Forelimb muscle (tissue), 1 donor: ENCODE data around the gene ARL6. TPM values are rescaled to one million over a fixed set of nuclear protein-coding genes. Genes with fewer than 3 reads are reported as not detected.
"Not testable (repeated sequence)": the region's sequence is repeated elsewhere in the genome, so short reads cannot be mapped to it uniquely, and the experiment has no call there.

ENCODE experiments used
- DNase-seq: peaks from one replicate; pipeline ENCODE4 v3.0.0-alpha.2; 2013; ENCODE audit warnings: low read depth
- polyA plus RNA-seq: library from polyadenylated mRNA; unstranded; fragments of 120-200 nt; gene quantifications from one replicate; pipeline ENCODE4 v1.2.1, GENCODE V29; 2013; ENCODE audit not compliant: insufficient read length

The ARL6 gene
- polyA plus RNA-seq, 1 donor, result 6.4 TPM

DNA sequence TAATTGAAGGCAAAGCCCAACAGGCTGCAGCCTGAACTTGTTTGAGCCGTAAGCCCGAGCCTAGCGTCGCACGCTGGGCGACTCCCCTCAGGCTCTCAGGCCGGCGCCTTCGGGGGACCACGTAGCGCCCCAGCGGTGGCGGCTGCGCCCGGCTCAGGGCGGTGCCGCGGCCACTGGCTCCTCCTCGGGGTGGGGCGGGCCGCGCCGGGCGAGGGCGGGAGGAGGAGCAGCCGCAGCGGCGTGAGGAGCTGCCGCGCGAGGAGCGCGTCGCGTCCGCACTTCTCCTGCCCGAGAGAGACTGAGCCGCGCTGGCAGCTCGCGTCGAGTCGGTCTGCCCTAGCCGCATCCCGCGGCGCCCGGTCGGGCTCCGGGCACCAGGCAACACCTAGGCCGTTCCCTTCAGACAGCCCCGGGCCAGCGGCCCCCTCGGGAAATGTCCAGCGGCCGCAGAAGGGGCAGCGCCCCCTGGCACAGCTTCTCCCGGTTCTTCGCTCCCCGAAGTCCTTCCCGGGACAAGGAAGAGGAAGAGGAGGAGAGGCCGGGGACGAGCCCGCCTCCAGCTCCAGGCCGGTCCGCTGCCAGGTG is 57.3 kb downstream of the ARL6 start, which contains the start of gene CRYBG3:
CRYBG3 (plus strand) TSS at position 238 of the 585 bp plus-strand sequence; CDS start at position 434, 196 bp downstream.
- DNase-seq, result peak; percentile 60

DNA sequence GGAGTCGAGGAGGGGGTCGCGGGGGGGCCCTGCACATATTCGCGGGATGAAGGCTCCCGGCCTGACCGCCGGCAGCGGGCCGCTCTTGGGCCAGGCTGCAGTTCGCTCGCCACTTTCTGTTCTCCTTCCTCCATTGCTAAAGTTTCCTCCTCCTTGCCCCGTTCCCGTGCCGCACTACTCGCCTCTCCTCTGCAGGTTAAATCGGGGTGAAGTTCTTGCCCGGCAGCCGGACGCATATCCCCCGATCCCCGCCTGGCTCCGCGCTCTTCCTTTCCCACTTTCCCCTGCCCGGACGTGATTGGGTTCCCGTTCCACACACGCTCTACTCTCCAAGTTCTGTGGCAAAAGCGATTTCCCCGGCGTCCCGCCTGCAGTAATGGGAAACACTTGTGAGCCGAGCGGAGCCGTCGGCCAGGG is 57.8 kb downstream of the ARL6 start:
- no peak for DNase-seq

DNA sequence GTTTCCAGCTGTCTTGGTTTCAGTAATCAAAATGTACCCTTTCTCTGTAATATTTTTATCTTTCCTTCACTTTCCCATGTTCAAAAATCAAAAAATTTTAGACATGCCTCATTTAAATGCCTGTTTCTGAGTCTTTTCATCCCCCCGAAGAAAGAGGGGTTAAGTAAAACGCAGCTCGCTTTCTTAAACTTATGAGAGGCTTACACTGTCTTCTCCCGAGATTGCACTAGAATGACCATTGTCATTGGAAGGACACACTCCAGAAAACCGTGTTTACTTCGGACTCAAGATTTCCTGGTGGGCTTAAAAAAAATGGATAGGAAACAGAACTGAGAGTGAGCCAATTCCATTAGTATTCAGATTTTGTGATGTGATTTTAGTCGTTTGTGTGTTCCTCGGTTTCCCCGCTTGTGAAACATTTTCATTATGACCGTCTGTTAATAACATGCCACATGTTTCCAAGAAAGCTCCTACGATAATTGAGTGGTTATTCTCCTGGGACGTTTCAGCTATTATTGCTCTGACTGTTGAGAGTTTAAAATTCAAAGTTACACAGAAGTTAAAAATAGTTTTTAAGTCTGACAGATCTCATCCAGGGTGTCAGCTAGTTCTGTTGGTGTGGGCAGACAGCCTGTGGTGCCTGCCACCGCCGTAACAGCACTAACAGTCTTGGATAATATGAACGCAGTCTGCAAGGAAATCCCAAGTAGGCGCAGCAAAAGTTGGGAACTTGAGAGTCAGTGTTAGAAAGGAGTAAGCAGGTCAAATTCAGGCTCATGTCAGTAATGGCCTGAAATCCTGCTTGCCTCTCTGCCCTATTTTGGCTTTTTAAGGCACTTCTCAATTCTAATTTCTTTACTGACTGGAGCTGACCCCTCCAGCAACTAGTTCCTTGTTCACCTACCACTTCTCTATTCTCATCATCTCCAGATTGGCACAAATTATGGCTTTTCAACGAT is 58.8 kb downstream of the ARL6 start:
- DNase-seq, result no peak

DNA sequence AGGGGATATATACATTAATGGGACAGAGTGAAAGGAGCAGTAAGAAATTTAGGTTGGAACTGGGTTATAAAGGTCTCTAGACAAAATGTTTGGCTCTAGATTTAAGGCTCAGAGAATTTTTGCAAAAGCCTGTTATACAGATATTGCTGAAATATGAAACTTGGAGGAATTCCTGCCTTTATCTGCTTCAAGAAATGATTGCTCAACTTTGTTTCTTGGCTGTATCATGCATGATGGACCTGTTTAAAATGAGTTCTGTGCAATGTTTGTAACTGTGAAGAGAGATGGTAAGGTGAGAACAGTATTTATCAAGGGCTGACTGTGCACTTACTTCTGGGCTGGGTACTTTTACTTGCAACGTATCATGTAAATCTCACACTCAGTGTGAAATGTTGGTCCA is 60.5 kb downstream of the ARL6 start:
- no peak for DNase-seq

DNA sequence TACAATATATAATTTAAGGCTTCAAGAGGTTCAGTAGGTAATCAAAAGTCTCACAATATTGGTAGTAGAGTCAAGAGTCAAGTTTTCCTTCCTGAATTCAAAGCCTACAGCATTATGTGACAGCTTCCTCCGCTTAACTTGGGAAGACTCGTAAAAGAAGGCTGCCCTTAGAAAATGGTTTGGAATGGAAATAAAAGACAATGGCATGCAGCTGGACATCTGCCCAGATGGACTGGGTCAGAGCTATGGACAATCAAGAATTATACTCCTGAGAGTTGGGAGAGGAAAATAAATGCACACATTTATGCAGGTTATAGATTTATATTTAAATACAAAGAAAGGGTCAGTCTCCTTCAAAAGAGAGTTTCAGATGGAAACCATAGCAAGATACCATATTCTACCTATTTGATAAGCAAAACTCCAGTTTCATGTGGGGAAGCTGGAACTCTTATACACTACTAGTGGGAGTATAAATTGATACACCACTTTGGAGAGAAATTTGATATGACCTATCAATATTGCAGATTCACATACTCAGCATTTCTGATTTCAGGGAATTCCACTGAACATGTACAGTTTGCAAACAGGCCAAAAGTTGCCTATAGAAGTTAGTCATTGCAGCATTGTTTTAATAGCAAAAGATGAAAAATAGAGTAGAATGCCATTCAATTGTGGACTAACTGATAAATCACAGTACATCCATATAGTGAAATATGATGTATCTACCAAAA is 63.3 kb downstream of the ARL6 start:
- DNase-seq, result no peak

DNA sequence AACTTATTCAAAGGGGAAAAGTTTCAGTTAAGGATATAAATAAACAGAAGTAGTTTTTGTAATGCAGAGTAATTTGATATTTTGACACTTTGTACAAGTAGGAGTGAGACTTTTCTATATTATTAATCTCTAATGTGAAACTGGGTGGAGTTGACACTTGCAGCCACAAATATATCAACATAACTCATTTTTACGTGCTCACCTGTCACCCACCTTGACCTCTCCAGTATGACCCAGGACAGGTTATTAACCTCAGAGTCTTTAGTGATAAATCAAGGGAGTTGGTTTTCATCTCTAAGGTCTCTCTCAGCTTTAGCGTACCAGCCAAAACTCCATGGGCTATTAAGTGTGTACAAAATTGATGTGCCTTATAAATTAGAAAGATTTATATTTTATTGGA is 64.6 kb downstream of the ARL6 start:
- DNase-seq, result no peak

DNA sequence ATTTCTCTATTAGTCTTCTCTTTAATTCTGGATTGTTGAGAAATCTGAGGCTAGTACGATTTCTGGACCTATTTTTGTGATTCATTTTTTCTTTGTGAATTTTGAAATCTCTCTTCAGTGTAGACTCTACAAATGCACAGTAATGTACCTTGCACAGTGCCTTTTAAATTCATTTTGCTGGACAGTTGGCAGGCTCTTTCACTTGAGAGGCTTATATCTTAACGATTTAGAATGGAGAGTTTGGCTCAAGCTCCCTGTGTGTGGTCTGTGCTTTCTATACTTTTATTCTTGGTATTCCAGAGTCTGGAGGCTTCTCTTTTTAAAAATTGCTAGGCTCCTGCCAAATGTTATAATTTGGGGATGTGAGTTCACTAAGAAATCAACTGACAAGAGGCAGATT is 66.1 kb downstream of the ARL6 start:
- DNase-seq, result no peak

DNA sequence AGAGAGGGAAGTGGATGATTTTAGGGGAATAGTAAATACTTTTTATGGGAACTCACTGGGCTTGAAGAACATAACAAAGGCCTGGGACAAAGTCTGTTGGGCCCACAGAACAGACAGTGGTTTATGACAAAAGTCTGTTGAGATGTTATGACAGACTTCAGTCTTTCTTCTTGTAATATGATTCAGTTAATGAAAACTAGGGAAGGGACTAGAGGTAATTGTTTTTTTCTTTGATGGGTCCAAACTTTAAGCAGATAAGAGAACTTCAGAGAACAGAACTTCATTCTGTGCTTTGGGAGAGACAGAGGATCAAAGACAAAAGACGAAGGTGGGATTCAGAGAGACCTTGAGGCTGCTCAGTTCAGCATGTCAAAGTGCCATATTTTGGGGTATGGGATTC is 66.6 kb downstream of the ARL6 start:
- no peak for DNase-seq

DNA sequence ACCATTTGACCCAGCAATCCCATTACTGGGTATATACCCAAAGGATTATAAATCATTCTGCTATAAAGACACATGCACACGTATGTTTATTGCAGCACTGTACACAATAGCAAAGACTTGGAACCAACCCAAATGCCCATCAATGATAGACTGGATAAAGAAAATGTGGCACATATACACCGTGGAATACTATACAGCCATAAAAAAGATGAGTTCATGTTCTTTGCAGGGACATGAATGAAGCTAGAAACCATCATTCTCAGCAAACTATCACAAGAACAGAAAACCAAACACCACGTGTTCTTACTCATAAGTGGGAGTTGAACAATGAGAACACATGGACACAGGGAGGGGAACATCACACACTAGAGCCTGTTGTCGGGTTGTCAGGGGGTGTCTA is 68.6 kb downstream of the ARL6 start:
- DNase-seq, result not testable (repeated sequence)

DNA sequence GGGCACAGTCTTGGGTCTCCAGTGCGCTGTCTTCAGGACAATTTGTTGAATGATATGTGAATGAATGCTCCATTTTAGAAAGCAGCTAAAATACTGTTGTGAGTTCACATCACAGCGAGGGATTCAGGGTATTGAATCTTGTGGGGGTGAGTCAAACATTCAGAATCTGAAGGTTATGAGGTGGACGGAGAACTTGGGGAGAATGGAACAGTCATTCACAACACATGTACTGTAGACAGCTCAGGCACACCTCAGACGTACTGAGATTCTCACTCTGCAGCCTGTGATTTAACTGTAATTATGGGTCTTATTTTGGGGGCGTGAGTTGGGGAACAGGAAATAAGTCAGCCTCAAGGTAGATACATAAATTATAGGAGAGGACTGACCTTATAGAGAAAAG is 71.2 kb downstream of the ARL6 start:
- DNase-seq, result no peak

DNA sequence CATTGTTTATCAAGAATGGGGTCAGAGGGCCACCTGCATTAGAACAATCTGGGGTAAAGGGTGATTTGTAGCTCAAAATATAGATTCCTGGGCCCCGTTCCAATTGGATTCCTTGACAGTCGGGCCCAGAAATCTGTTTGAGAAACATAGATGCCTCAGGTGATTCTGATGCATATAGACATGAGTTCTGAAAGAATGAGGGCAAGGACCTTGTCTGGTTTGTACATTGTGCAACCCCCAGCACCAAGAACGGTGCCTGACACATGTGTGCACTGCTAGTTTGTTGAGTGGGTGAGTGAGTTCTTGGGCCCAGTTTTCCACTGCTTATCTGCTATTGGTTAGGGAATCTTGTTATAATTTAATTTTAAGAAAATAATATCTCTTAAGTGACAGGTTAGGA is 73.8 kb downstream of the ARL6 start:
- no peak for DNase-seq

DNA sequence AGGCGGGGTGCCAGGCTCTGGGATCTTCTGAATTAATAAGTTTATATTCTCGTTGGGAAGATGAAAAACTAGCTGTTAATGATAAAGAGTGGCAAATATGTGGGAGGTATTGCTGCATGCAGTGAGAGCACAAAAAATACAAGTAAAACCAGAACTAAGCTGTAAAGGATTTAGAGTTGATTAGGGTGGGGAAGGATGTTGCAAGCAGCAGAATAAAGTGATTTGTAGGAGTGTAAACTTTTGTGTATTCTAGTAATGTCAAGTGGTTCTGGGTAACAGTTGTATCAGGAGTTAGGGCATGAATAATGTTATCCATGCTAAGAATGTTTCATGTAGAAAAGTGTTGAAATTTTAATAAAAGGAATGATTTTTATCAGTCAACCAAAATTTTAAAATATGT is 75.4 kb downstream of the ARL6 start:
- no peak for DNase-seq

DNA sequence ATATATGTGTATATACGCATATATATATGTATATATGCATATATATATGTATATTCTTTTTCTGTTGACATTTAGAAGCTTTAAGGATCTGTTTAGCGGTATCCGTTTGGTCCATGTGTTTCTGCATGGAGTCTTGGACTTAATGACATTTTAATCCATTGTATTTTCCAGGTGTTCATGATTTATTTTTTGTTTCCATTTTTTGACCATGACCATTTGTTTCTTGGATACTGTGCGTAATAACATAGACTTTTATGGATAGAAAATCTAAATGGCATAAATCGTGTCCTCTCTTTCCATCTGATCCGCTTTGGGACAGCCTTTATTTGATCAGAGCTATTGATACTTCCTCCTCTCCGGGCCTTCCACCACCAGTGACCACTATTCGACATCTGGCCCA is 76.7 kb downstream of the ARL6 start:
- DNase-seq, result no peak

DNA sequence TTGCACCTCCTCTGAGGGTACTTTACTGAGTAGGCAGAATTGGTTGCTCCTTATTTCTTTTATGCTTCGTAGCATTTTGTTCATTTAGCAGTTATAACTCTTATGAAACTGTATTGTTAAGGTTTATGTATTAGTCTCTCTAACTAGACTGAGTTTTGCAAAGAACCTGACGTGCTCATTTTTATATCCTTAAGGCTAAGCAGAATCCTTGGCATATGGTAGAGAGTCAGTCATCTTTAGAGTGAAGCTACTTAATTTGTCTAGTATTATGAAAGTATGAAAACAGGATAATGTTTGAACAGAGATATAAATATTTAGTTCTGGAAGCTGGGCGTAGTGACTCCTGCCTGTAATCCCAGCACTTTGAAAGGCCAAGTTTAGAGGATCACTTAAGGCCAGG is 77.4 kb downstream of the ARL6 start:
- no peak for DNase-seq

DNA sequence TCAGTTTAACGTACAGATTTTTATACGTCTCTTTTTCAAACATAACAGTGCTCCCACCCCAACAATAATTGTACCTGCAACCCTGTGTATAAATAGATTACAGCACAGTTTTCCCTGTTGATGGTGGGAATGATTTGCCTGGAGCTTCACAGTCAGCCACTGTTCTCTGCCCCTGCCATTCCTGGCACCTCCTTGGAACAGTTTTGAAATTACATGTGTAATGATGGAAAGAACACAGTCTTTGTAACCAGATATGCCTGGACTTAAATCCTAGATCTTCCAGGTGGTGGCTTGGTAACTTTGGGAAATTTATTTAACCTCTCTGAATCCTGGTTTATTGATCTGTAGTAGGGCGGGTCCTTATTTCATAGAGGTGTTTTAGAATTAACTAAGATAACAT is 84.2 kb downstream of the ARL6 start:
- DNase-seq, result no peak

Other genes with a start within 250 kb of the ARL6 start
- gene CRYBG3, start 57.3 kb downstream of the ARL6 start, polyA plus RNA-seq, result 23.3 TPM
- gene RIOX2, start 207.7 kb downstream of the ARL6 start, polyA plus RNA-seq, result 38.2 TPM